ENCODE data around the gene CASP6. TPM values are rescaled to one million over a fixed set of nuclear protein-coding genes. Genes with fewer than 3 reads are reported as not detected.

CASP6 gene
- total RNA-seq, 1 experiment from 2014 or later, result 22.4 TPM

- Histone ChIP-seq H3K27me3 (ENCODE audit: insufficient read depth, low read depth) (no peaks in the 10 kb centered on the region), H2AFZ (no peak overlapping the region), H3K36me3 (ENCODE audit: low read depth) (no peaks in the 10 kb centered on the region), H3K9me2 (ENCODE audit: insufficient read depth) (no peaks in the 10 kb centered on the region), H3F3A (ENCODE audit: insufficient read depth, low read depth) (no peaks in the 10 kb centered on the region), H3K79me2 (ENCODE audit: low read depth) (peaks cover 50% of the 10 kb centered on the region), H3K4me2 (no peak overlapping the region), H3K4me3 (no peak overlapping the region), H3K9me3 (ENCODE audit: insufficient read depth, low read depth) (no peaks in the 10 kb centered on the region), H3K4me1 (replicated peaks; ENCODE audit: insufficient read depth) (peaks cover 1% of the 10 kb centered on the region; the same call in 1 of the 2 replicates), H4K20me1 (ENCODE audit: insufficient read depth) (no peaks in the 10 kb centered on the region), H3K27ac (no peak overlapping the region)
- no TSS peak for BruUV-seq (replicated peaks)
- TF ChIP-seq, protein P1, sequence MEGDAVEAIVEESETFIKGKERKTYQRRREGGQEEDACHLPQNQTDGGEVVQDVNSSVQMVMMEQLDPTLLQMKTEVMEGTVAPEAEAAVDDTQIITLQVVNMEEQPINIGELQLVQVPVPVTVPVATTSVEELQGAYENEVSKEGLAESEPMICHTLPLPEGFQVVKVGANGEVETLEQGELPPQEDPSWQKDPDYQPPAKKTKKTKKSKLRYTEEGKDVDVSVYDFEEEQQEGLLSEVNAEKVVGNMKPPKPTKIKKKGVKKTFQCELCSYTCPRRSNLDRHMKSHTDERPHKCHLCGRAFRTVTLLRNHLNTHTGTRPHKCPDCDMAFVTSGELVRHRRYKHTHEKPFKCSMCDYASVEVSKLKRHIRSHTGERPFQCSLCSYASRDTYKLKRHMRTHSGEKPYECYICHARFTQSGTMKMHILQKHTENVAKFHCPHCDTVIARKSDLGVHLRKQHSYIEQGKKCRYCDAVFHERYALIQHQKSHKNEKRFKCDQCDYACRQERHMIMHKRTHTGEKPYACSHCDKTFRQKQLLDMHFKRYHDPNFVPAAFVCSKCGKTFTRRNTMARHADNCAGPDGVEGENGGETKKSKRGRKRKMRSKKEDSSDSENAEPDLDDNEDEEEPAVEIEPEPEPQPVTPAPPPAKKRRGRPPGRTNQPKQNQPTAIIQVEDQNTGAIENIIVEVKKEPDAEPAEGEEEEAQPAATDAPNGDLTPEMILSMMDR (conservative IDR thresholded peaks at IDR 0.05), result no peak
- no peak for TF ChIP-seq EZH2 (IDR thresholded peaks at IDR 0.05; ENCODE audit: low read depth)
- DNase-seq, result no peak
- ChIA-PET POLR2A (ENCODE audit: unreplicated experiment) (no interaction called here), CTCF (no interaction called here)
- intact Hi-C loops (cut with micrococcal nuclease; ENCODE audit: unreplicated experiment), result no loop called here
These were observed 19.1 kb upstream of the CASP6 start for GRCh38 chr4:109722357-109722756.

DNA sequence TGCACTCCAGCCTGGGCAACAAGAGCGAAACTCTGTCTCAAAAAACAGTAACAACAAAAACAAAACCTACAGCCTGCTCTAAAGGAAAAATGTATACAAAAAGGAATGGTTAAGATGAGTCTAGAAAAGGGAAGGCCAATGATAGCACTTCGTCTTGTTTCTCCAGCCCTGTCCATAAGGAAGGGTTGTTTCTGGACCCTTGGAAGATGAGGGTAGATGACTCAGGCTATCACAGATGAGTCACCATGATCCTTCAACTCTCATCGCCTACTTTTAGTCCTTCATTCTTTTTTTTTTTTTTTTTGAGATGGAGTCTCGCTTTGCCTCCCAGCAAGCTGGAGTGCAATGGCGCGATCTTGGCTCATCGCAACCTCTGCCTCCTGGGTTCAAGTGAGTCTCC lies 17.8 kb upstream of the CASP6 start:
- Histone ChIP-seq H3K4me1 (replicated peaks; ENCODE audit: insufficient read depth) (no peaks in the 10 kb centered on the region), H2AFZ (no peak overlapping the region), H3K79me2 (ENCODE audit: low read depth) (peaks cover 38% of the 10 kb centered on the region), H3K4me2 (no peak overlapping the region), H3K27ac (no peak overlapping the region), H3F3A (ENCODE audit: insufficient read depth, low read depth) (no peaks in the 10 kb centered on the region), H3K36me3 (ENCODE audit: low read depth) (no peaks in the 10 kb centered on the region), H3K4me3 (no peak overlapping the region), H3K9me3 (ENCODE audit: insufficient read depth, low read depth) (no peaks in the 10 kb centered on the region), H4K20me1 (ENCODE audit: insufficient read depth) (no peaks in the 10 kb centered on the region), H3K9me2 (ENCODE audit: insufficient read depth) (no peaks in the 10 kb centered on the region), H3K27me3 (ENCODE audit: insufficient read depth, low read depth) (no peaks in the 10 kb centered on the region)
- ChIA-PET CTCF (no interaction called here), POLR2A (ENCODE audit: unreplicated experiment) (no interaction called here)
- intact Hi-C loops (cut with micrococcal nuclease; ENCODE audit: unreplicated experiment), result no loop called here
- no TSS peak for BruUV-seq (replicated peaks)
- no peak for TF ChIP-seq EZH2 (IDR thresholded peaks at IDR 0.05; ENCODE audit: low read depth)
- TF ChIP-seq, protein P1 (conservative IDR thresholded peaks at IDR 0.05), result no peak
- no peak for DNase-seq

GRCh38 chr4:109719604-109720003 lies 16.4 kb upstream of the CASP6 start:
- CTCF ChIA-PET, result no interaction called here
- TF ChIP-seq EZH2 (IDR thresholded peaks at IDR 0.05; ENCODE audit: low read depth), result no peak
- TF ChIP-seq, protein P1 (conservative IDR thresholded peaks at IDR 0.05), result no peak
- Histone ChIP-seq H3K4me2 (no peak overlapping the region), H3F3A (ENCODE audit: insufficient read depth, low read depth) (no peaks in the 10 kb centered on the region), H3K36me3 (ENCODE audit: low read depth) (no peaks in the 10 kb centered on the region), H3K4me3 (no peak overlapping the region), H3K27ac (no peak overlapping the region), H3K4me1 (replicated peaks; ENCODE audit: insufficient read depth) (no peaks in the 10 kb centered on the region), H4K20me1 (ENCODE audit: insufficient read depth) (no peaks in the 10 kb centered on the region), H3K79me2 (ENCODE audit: low read depth) (peaks cover 30% of the 10 kb centered on the region), H3K27me3 (ENCODE audit: insufficient read depth, low read depth) (no peaks in the 10 kb centered on the region), H3K9me3 (ENCODE audit: insufficient read depth, low read depth) (no peaks in the 10 kb centered on the region), H3K9me2 (ENCODE audit: insufficient read depth) (no peaks in the 10 kb centered on the region), H2AFZ (no peak overlapping the region)
- DNase-seq, result no peak
- intact Hi-C loops (cut with micrococcal nuclease; ENCODE audit: unreplicated experiment), result no loop called here
- POLR2A ChIA-PET (ENCODE audit: unreplicated experiment), result no interaction called here
- BruUV-seq (replicated peaks), result no TSS peak
